CD4-positive, alpha-beta T cell (primary cell): ENCODE measurements around the gene GRID2. TPM values are rescaled to one million over a fixed set of nuclear protein-coding genes. Genes with fewer than 3 reads are reported as not detected.

ENCODE experiments used
- ATAC-seq: fragments of 200-7000 bp; cut with Tn5 transposase; one replicate; pipeline ENCODE4 v1.10.0; 2022; ENCODE audit warnings: mild to moderate bottlenecking; ENCODE audit not compliant: poor library complexity
- CTCF ChIA-PET: fragments of 350-600 bp; sonication (Branson Sonifier 250); formaldehyde crosslinking; loops from one replicate; lab custom pipeline; 2021; ENCODE audit warnings: antibody characterized with exemption, inconsistent platforms; lab: Charles Lee
- POLR2A ChIA-PET: fragments of 350-600 bp; sonication (Branson Sonifier 250); formaldehyde crosslinking; loops from one replicate; lab custom pipeline; 2021; ENCODE audit warnings: antibody characterized with exemption, inconsistent platforms; lab: Charles Lee
- DNase-seq, 14 experiments: peaks; one replicate each; pipeline ENCODE4 v3.0.0-alpha.2; 2013 to 2020; ENCODE audit warnings: mixed read lengths in 2 of 14
- H3K27ac ChIP-seq, 2 donors: one replicate each; pipeline versions ENCODE4 v1.5.1 to v1.7.0; 2013; ENCODE audit warnings: low read length in 2 of 2, low read depth in 1 of 2, mild to moderate bottlenecking in 1 of 2
- H3K27me3 ChIP-seq, 2 experiments: 1 replicate in 1 of 2; 2 replicates in 1 of 2; pipeline versions ENCODE4 v1.6.1 to v1.7.0; 2013; ENCODE audit warnings: low read length in 2 of 2, control low read depth in 1 of 2, mild to moderate bottlenecking in 1 of 2, moderate library complexity in 1 of 2; ENCODE audit not compliant: insufficient read depth in 2 of 2, control insufficient read depth in 1 of 2
- H3K36me3 ChIP-seq: one replicate; pipeline ENCODE4 v1.6.1; 2013; ENCODE audit warnings: low read length, control low read depth; ENCODE audit not compliant: insufficient read depth
- H3K4me1 ChIP-seq: one replicate; pipeline ENCODE4 v1.6.1; 2013; ENCODE audit warnings: low read length, control low read depth; ENCODE audit not compliant: insufficient read depth
- H3K4me3 ChIP-seq: one replicate; pipeline ENCODE4 v1.5.1; 2013; ENCODE audit warnings: mild to moderate bottlenecking, low read length, moderate library complexity
- H3K9me3 ChIP-seq, 2 experiments: 1 replicate in 1 of 2; 2 replicates in 1 of 2; pipeline versions ENCODE4 v1.6.1 to v1.7.0; 2013; ENCODE audit warnings: low read length in 2 of 2, mild to moderate bottlenecking in 2 of 2, control low read depth in 1 of 2, moderate library complexity in 1 of 2; ENCODE audit not compliant: control insufficient read depth in 1 of 2, insufficient read depth in 1 of 2
- H3K27ac Mint-ChIP-seq: one replicate; pipeline ENCODE4 v1.8.0; 2020; ENCODE audit warnings: mixed read lengths
- H3K27me3 Mint-ChIP-seq: one replicate; pipeline ENCODE4 v1.8.0; 2021; ENCODE audit warnings: mixed read lengths
- H3K36me3 Mint-ChIP-seq: one replicate; pipeline ENCODE4 v1.8.0; 2021; ENCODE audit warnings: low read depth, mixed read lengths
- H3K4me1 Mint-ChIP-seq: one replicate; pipeline ENCODE4 v1.8.0; 2021; ENCODE audit warnings: low read depth, mixed read lengths
- H3K4me3 Mint-ChIP-seq: one replicate; pipeline ENCODE4 v1.8.0; 2020; ENCODE audit warnings: mild to moderate bottlenecking, mixed read lengths
- H3K9me3 Mint-ChIP-seq: one replicate; pipeline ENCODE4 v1.8.0; 2020; ENCODE audit warnings: mixed read lengths
- CTCF ChIP-seq: fragments of 200-600 bp; IDR thresholded peaks from one replicate; pipeline ENCODE4 v1.8.0; 2022; ENCODE audit warnings: antibody characterized with exemption, mild to moderate bottlenecking
- intact Hi-C, 2 experiments: fragments of 100-400 bp; cut with DNase I in 1 of 2; cut with micrococcal nuclease in 1 of 2; formaldehyde crosslinking; loops; one replicate each; pipeline versions ENCODE4 v1.15.1 to v1.9.0; 2023 to 2025; cut with DNase I, micrococcal nuclease
- total RNA-seq, 174 experiments: library from RNA in 2 of 174; stranded (reverse) in 2 of 174; gene quantifications; one replicate each; pipeline ENCODE4 v1.2.3 and lab custom pipeline; 2021 to 2026

GRID2 gene
- total RNA-seq, 2 experiments from 2014 or later = not detected

DNA sequence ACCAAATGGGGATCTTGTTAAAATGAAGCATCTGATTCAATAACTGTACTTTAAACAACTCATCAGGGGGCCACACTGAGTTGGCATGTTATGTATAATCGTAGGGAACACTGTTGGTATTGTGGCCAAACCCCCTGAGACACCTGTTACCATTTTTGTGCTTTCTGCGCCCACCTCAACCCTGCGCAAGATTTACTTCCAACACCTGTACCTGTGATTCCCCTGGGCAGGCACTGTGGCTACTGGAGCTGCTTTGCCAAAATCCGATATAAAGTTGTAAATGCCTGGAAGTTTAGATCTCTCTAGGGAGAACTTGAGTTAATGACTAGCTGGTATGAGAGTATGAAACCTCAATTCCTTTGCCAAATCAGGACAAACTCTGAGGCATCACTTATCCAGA lies 1265.0 kb downstream of the GRID2 start:
- H3K4me3 ChIP-seq = no peak overlapping the region
- H3K27me3 Mint-ChIP-seq = no peaks in the 10 kb centered on the region
- no peaks in the 10 kb centered on the region for H3K9me3 ChIP-seq
- no peak overlapping the region for H3K27ac Mint-ChIP-seq
- H3K27me3 ChIP-seq = no peaks in the 10 kb centered on the region
- intact Hi-C loops = no loop called here
- no peak for TF ChIP-seq CTCF
- POLR2A ChIA-PET = no interaction called here
- H3K36me3 Mint-ChIP-seq = no peaks in the 10 kb centered on the region
- no peaks in the 10 kb centered on the region for H3K36me3 ChIP-seq
- H3K4me3 Mint-ChIP-seq = no peak overlapping the region
- H3K4me1 Mint-ChIP-seq = no peaks in the 10 kb centered on the region
- H3K27ac ChIP-seq = no peak overlapping the region
- DNase-seq = no peak
- CTCF ChIA-PET = no interaction called here
- H3K4me1 ChIP-seq = no peaks in the 10 kb centered on the region
- no peak for ATAC-seq
- H3K9me3 Mint-ChIP-seq = no peaks in the 10 kb centered on the region

DNA sequence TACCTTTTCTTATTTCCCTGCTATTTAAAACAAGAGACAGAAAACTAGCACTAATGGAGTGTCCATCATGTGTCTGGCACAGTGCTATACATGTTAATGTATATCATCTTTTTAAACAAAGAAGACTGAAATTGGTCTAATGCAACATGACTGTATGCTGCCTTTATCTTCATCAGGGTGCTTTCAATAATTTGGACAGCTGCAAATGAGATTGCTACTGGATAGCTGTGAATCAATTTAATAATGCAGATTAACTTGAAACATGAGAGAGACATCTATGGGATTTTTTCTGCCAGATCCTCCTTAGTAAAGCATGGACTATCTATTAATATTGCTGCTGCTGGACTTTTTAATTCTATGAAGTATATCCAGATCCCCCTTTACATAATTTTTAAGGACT lies 1269.5 kb downstream of the GRID2 start:
- intact Hi-C loops = no loop called here
- H3K9me3 Mint-ChIP-seq = no peaks in the 10 kb centered on the region
- ChIA-PET POLR2A (no interaction called here), CTCF (no interaction called here)
- ATAC-seq (no peak), DNase-seq (no peak)
- no peak for TF ChIP-seq CTCF
- no peak overlapping the region for H3K4me3 ChIP-seq
- H3K9me3 ChIP-seq = no peaks in the 10 kb centered on the region
- no peaks in the 10 kb centered on the region for H3K27me3 Mint-ChIP-seq
- no peaks in the 10 kb centered on the region for H3K27me3 ChIP-seq
- no peaks in the 10 kb centered on the region for H3K36me3 ChIP-seq
- H3K4me1 Mint-ChIP-seq = no peaks in the 10 kb centered on the region
- no peaks in the 10 kb centered on the region for H3K36me3 Mint-ChIP-seq
- H3K27ac Mint-ChIP-seq = no peak overlapping the region
- no peaks in the 10 kb centered on the region for H3K4me1 ChIP-seq
- H3K4me3 Mint-ChIP-seq = no peak overlapping the region
- H3K27ac ChIP-seq = no peak overlapping the region

- H3K4me1 Mint-ChIP-seq = no peaks in the 10 kb centered on the region
- Histone ChIP-seq H3K27ac (no peak overlapping the region), H3K4me3 (no peak overlapping the region), H3K4me1 (no peaks in the 10 kb centered on the region), H3K36me3 (no peaks in the 10 kb centered on the region), H3K27me3 (no peaks in the 10 kb centered on the region), H3K9me3 (no peaks in the 10 kb centered on the region)
- DNase-seq = no peak
- ATAC-seq = no peak
- H3K27me3 Mint-ChIP-seq = no peaks in the 10 kb centered on the region
- TF ChIP-seq CTCF = no peak
- ChIA-PET CTCF (interaction anchor here (0.7 kb wide), 1 partner anchor 9 kb away, joined by 3 read pairs; no protein-coding TSS in a partner anchor), POLR2A (no interaction called here)
- intact Hi-C loops = no loop called here
- no peak overlapping the region for H3K27ac Mint-ChIP-seq
- H3K4me3 Mint-ChIP-seq = no peak overlapping the region
- H3K36me3 Mint-ChIP-seq = no peaks in the 10 kb centered on the region
- no peaks in the 10 kb centered on the region for H3K9me3 Mint-ChIP-seq
These were observed 1275.2 kb downstream of the GRID2 start for GRCh38 chr4:93578942-93579341.
